GM04504 (cell line): ENCODE data around the gene ZC3H4.
"Not testable (repeated sequence)": the region's sequence is repeated elsewhere in the genome, so short reads cannot be mapped to it uniquely, and the experiment has no call there.

Source experiments
- DNase-seq: peaks from one replicate; pipeline ENCODE4 v3.0.0-alpha.2; 2012; ENCODE audit warnings: low read depth

The ZC3H4 gene

GRCh38 chr19:47107953-47108746 is 5.4 kb downstream of the ZC3H4 start:
- DNase-seq = no peak

DNA sequence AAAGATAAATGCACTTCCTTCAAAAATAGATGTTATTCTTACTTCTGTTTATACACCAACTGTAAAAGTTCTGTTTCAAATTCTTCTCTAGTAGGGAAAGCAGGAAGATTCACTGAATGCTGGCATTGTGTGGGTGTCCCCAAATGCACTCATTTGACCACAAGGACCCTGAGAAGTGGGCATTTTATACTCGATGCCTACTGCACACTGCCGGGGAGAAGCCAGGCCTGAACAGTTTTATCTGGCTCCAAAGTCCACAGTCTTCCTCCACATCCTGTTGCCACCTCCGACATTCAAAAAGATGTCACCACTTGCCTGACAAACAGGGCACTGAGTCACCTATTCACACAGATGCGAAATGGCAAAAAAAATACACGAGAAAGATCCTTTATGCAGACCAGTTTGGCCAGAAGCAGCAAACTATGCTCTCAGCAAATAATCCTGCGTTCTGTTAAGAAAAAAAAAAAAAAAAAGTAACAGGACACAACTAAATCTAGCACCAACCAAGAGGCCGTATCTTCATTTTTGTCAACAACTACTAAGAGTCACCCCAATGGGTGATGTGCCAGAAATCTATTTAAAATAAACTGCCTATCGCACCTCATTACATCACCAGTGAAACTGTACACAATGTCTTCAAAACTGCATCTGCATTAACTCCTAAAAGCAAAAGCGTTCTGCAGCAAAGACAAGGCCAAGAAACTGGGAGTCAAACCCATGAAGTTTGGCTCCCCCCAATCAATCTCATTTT is 6.2 kb downstream of the ZC3H4 start:
- DNase-seq = no peak

GRCh38 chr19:47106821-47107201 is 6.8 kb downstream of the ZC3H4 start:
- DNase-seq = no peak

DNA sequence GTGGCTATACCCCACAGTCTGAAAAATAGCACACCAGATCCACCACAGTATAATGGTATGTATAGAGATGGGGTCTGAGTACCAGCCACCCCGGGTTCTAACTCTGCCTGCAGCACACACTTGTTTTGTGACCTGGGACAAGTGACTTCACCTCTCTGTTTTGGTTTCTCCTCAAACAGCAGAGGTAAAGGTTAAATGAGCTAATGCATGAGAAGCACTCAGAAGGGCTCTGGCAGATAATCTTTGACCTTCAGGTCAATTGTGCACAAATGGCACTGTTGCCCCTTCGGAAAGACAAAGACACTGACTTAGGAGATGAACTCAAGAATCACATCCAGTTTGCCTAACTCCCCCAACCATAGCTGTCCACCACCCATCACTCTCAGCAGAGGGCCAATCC is 7.7 kb downstream of the ZC3H4 start:
- DNase-seq = no peak

DNA sequence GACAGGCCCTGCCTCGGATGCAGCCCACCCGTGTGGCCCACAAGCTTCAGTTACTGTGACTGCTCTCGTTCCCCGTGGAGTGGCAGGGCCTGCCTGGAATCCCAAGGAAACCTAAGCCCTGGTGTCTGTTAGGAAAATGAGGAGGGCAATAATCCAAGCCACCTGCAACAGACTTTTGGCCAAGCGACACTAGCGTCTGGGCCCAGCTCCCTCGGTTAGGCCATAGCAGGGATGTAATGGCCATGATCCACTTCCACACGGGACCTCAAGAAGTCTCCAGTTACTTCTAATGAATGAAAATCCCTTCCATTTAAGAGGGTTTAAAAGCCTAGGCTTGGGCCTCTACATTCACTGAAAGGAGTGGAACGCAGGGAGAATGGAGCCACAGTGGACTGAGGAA is 8.9 kb downstream of the ZC3H4 start:
- no peak for DNase-seq

DNA sequence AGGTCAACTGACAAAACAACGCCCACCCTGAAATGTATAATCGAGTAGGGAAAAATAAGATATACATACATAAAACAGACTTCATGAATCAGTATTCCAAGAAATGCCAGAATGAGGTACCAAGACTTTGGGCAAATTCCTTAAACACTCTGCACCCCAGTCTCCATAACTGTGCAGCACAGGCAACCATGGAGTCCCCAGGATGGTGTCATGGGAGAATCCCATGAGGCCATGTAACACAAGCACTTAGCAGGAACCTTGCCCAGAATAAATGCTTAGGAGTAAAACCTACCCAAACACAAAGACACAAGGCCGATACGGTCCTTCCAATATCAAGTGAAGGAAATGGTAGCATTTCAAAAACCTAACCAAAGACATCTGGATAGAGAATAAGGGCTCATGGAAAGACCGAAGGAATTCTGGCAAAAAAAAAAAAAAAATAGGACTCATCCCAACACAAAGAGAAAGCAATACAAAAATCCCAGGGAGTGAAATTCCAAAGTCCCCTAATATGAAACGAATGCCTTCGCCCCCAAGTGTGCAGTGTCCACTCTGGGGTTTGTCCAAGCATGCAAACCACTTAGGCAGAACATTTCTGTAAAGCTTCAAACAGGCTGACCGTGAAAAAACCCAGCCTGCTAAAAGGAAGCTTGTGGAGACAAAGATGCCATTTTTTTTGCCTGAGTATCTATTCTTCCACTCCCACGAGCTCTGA is 11.1 kb downstream of the ZC3H4 start:
- DNase-seq = no peak

DNA sequence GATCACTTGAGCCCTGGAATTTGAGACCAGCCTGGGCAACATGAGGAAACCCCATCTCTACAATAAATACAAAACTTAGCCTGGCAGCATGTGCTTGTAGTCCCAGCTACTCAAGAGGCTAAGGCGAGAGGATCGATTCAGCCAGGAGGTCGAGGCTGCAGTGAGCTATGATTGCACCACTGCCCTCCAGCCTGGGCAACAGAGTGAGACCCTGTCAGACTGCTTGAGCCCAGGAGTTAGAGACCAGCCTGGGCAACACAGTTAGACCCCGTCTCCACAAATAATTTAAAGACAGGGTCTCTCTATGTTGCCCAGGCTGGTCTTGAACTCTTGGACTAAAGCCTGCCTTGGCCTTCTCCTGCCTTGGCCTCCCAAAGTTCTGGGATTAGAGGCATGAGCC is 12.5 kb downstream of the ZC3H4 start:
- DNase-seq = not testable (repeated sequence)

DNA sequence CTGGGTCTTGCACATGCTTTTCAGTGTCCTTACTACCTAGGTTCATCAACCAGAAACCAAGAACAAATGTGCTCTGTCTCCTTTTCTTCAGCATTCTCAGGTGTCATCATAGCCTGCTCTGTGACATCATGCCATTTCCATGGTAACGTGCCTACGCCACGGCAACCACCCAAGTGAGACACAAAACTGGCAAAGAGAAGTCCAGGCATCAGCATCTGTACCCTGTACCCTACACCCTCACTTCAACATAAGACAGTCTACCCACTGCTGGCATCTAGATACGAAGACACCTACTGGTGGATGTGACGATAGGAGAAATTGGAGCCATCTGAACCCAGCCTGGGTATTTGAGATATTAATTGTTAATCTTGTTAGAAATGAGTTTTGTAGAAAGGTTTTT is 13.3 kb downstream of the ZC3H4 start:
- no peak for DNase-seq

DNA sequence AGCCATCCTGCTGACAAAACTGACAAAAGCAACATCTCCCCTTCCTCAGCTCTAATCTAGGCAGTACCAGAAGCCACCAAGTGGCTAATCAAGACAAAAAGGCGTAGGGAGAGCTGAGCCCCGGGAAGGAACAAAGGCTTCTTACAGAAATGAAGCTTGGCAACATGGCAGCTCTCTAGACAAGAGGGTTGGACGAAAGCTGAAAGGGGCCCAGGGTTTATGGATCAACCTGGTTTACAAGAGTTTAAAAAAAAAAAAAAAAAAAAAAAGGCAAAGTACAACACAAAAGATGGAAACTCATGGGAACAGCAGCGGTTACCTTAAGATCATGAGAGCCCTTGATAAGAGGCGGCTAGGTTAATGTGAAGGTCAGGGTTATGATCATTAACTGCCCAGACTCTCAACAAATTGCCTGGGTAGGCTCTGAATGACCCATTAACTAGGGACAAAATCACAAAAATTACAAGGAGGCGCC is 14.0 kb downstream of the ZC3H4 start:
- no peak for DNase-seq

- DNase-seq = no peak
Observed at GRCh38 chr19:47098608-47099007, 15.0 kb downstream of the ZC3H4 start.

DNA sequence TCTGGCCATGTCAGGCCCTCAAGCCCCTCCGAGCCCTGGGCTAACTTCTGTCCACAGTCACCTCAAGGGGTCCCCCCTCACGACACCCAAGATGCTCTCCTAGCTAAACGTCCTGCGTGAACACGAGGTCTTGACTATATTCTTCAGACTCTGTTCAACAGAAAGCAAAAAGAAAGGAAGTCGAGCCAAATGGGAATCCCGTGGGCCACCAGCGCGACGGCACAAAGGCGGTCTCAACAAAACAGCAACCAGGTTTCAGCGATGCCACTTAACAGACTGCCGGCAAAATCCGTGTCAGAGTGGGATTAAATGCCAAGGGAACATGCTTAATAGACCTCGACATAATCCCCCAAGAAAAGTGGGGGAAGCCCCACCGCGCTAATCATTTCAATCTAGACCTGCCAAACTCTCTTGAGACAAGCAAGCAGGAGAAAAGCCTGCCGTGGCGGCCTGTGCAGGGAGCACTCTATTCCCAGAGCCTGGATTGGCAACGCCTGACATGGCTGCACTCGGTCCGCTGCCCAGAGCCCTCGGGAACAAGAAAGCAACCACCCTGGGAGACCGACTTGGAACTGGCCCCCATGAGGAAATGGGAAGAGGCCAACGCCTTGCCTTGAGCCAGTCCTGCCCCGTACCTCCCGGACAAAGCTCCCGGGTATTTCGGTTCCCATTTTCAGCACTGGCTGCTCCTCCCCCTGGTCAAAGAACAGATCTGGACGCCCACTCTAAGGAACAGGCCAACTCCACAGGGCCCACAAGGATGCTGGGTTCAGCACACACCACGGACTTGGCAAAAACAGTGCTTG is 16.0 kb downstream of the ZC3H4 start:
- no peak for DNase-seq

DNA sequence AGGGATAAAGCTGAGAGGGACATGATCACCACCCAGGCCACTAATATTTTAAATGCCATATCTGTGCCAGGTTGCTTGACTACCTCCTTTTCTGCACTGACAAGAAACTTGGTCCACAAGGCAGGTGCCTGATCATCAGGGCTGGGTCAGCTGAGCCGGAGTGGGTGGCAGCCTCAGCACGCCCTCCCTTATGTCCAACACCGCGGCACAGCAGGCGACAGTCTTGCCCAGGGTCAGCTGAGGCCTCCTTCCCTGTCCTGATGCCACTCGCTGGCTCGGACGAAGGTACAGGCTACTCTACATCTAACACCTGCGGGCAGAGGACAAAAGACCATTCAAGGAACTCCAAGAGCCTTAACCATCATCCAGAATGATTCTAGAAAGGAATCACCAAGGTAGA is 16.9 kb downstream of the ZC3H4 start:
- no peak for DNase-seq

- no peak for DNase-seq
Observed at GRCh38 chr19:47096100-47096704, 17.4 kb downstream of the ZC3H4 start.

GRCh38 chr19:47095476-47096099 is 18.0 kb downstream of the ZC3H4 start:
- no peak for DNase-seq

- DNase-seq = no peak
Observed at GRCh38 chr19:47094557-47095475, 18.8 kb downstream of the ZC3H4 start.

DNA sequence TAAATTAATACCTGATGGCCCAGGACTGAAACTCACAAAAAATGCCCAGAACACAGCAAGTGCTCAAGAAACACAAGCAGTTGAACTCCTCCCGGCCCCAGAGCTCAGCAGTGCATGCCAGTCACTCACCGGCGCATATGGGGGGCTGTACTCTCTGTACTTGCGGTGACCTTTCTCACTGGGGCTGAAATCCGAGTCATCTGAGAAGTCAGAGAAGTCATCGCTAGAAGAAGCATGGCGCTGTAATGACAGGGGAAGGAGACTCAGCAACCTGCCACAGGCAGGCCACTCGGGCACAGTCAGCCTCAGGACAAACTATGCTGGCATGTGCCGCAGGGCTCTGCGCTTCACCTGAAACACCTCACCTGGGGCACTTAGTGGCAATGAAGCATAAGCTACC is 19.7 kb downstream of the ZC3H4 start:
- DNase-seq = no peak

DNA sequence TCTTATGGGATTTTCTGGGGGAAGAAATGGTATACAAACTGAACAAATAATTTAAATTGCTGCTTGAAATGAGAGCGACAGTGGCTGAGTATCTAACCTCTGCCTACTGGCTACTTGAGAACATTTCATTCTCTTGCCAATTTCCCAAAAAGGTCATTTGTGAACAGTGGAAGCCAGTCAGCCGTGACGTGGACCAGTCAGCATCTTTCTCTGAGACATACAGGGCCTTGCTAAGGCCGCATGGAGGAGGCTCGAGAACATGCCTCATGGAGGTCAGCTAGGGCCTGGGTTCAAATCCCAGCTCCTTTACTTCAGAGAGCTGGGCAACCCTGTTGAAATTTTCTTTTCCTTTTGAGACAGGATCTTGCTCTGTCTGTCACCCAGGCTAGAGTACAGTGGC is 20.3 kb downstream of the ZC3H4 start:
- no peak for DNase-seq

GRCh38 chr19:47089767-47090350 is 23.7 kb downstream of the ZC3H4 start:
- DNase-seq = no peak

GRCh38 chr19:47086280-47086679 is 27.3 kb downstream of the ZC3H4 start:
- no peak for DNase-seq
